Measurements from ENCODE around the gene ACTN4. TPM values are rescaled to one million over a fixed set of nuclear protein-coding genes. Genes with fewer than 3 reads are reported as not detected.

The ACTN4 gene
- total RNA-seq, 1 donor from 2014 or later, result 656 TPM

GRCh38 chr19:38635483-38636399 lies 11.7 kb upstream of the ACTN4 start:
- DNase-seq (ENCODE audit: low spot score), result no peak

- DNase-seq (ENCODE audit: low spot score), result no peak
Observed at GRCh38 chr19:38638461-38638860, 9.0 kb upstream of the ACTN4 start.

DNA sequence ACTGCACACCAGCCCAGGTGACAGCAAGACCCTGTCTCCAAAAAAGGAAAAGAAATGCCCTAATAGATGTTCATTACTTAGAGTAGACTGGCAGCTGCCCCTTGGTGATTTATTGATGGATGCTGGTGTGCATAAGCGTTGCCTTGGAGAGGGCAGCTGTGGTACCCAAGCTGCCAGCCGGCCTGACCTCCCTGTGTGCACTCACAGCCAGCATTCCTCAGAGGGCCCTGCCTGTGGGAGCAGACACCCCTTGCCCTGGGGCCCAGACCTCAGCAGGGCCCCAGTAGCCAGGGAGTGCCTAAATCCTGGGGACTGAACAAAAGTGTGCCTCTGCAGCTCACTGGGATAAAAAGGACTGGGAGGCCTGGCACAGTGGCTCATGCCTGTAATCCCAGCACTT lies 7.8 kb upstream of the ACTN4 start:
- no peak for DNase-seq (ENCODE audit: low spot score)

DNA sequence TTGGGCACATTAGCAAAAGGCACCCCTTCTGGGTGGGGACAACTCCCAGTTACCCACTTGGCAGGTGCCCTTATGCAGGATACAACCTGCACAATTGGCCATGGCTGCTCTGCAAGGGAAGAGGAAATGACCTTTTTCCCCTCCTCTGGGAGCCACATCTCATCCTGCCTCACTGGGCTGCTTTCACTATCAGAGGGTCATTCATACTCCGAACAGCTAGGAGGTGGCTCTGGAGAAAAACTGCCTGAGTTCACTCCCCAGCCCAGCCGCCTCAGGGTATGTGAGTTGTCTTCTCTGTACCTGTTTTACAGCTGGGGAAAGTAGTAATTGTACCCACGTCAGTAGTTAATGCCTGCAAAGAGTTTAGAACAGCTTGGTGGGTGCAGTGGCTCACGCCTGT lies 7.1 kb upstream of the ACTN4 start:
- DNase-seq (ENCODE audit: low spot score), result no peak

- DNase-seq (ENCODE audit: low spot score), result no peak
Observed at GRCh38 chr19:38642176-38642575, 5.3 kb upstream of the ACTN4 start.

GRCh38 chr19:38644719-38645118 lies 2.7 kb upstream of the ACTN4 start:
- no peak for DNase-seq (ENCODE audit: low spot score)

DNA sequence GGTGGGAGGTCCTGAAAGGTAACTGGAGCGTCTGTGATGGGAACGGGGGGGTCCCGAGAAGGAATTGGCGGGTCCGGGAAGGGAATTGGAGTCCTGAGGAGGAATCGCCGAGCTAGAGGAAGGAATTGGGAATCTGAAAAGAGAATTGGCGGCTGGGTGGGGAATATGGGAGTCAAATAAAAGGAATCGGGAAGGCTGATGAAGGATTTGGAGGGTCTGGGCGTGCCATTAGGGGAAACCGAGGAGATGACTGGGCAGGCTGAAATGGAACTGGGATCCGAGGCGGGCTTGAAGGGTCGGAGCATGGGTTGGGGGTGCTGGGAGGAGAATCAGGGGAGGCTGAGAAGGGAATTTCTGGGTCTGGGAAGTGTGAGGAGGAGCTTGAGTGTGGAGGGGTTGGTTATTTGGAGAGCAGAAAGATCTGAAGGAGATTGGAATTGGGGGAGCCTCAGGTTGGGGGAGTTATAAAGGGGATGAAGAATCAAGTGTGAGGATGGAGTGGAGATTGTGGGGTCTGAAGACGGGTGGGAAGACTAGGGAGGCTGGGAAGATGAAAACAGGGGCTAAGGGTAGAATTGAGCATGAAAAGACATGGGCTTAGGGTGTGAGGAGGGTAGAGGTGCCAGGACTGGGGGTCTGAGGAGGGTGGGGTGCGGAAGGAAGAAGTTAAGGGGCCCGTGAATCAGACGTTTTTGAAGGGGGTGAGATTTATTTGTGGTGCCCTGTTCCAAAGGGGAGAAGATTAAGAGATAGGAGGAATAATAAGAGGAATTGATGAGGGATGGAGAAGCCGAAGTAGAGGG lies 718 bp downstream of the ACTN4 start:
- DNase-seq (ENCODE audit: low spot score), result no peak

DNA sequence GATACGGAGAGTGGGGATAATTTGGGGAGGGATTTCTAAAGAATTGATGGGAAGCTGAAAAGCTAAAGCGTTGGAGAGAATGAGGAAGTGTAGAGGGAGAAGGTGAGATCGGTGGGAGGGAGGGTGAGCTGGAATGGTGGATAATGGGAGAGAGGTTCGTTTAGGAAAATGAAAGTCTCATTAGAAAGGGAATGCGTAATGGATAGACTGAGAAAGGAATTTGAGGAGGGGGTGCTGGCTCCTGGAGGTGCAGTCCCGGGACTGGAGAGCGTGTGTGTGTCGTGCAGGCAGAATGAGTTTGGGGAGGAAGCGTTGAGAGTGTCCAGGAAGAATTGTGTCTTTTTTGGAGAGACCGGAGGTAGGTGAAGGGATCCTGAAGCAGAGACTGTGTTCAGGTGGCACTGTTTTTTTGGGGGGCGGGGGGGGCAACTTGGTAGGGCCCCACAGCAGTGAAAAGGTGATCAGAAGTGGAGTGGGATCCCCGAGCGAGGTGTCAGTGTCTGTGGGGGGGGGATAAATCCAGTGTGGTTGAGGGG lies 1.4 kb downstream of the ACTN4 start:
- no peak for DNase-seq (ENCODE audit: low spot score)

- peak; percentile 81 for DNase-seq (ENCODE audit: low spot score)
Observed at GRCh38 chr19:38649305-38650171, 2.1 kb downstream of the ACTN4 start.

DNA sequence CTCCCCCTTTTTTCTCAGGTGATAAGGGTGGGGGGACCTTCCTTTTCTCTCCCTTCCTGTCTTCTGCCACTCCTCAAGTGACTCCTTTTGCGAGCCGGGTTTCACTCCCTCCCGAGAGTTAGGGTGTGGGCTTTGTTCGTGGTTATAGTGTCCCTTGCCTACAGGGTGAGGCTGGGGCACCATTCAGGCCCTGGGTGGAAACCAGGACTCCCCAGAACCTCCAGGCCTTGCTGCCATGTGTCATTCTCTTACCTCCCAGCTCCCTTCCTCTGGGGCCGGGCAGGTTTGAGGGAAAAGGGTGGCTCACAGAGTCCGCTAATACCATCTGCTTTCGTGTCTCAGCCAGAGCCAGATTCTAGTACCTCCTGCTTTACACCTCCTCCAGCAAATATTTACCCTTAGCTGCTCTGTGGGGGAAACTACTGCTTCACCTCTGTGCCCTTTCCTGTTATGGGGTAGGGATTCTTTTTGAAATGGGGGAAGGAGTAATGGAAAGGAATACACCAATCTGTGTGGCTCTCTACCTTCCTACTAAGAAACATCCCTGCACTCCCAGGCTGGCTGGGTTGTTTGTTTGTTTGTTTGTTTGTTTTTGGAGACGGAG lies 2.8 kb downstream of the ACTN4 start:
- DNase-seq (ENCODE audit: low spot score), result no peak

- no peak for DNase-seq (ENCODE audit: low spot score)
Observed at GRCh38 chr19:38650911-38651584, 3.6 kb downstream of the ACTN4 start.

- no peak for DNase-seq (ENCODE audit: low spot score)
Observed at GRCh38 chr19:38653028-38653571, 5.7 kb downstream of the ACTN4 start.

- DNase-seq (ENCODE audit: low spot score), result no peak
Observed at GRCh38 chr19:38654628-38655055, 7.2 kb downstream of the ACTN4 start.

GRCh38 chr19:38655148-38655824 lies 7.8 kb downstream of the ACTN4 start:
- DNase-seq (ENCODE audit: low spot score), result no peak

DNA sequence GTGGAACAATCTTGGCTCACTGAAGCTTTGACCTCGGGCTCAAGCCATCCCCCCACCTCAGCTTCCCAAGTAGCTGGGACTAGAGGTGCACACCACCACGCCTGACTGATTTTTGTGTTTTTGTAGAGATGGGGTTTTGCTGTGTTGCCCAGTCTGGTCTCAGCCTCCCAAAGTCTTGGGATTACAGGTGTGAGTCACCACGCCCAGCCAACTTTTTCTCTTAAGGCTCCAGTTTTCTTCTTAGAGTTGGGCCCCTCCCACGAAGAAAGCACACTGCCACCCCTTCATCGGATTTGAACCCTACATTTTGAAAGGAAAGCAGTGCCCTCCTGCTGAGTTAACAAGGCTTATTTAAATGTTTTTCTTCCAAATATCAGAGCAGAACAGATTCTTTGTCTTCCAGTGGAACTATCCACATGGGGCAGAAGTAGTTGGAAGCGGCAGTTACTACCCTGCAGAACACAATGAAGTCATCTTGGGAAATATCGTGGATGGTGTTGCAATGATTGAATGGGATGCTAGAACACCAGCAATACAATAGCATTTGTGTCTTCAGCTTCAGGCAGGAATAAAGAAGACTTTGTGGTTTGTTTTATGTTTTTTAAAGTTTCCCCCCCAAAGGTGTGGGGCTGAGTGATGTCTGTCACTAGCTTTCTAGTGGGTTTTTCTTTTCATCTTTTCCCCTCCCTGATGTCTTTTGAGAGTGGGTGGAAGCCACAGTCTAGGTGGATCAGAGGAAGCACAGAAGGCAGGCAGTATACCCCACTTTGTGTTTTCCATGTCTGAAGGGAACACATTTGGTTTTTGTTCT lies 8.9 kb downstream of the ACTN4 start:
- no peak for DNase-seq (ENCODE audit: low spot score)

- no peak for DNase-seq (ENCODE audit: low spot score)
Observed at GRCh38 chr19:38657633-38658222, 10.3 kb downstream of the ACTN4 start.

DNA sequence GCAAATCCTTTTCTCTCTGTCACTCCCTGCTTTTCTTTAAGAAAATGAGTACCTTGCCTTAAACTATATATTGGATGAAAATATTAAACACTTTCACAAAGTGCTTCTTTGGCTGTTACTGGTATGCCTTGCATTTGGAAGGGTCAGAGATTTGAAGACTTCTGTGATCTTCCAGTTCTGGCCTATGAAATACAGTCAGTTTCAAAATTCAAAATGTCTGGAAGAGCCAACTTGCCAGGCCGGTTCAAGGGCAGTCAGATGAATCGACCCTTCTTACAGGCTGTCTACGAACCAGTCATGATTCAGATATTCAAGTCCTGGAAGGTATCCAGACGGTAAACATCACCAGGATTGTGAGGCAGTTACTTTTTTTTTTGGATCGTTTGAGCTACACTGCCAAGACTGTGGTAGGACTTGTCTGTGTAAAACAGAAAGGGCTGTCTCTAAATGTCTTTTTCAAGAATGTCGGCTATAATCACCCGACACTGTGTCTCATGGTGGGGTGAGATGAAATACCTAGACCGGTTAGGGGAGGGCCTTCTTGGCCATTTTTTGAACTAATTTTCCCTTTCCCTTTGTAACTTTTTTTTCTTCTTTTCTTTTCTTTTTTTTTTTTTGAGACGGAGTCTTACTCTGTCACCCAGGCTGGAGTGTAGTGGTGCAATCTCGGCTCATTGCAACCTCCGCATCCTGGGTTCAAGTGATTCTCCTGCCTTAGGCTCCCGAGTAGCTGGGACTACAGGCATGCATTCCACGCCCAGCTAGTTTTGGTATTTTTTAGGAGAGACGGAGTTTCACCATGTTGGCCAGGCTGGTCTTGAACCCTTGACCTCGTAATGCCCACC lies 11.2 kb downstream of the ACTN4 start:
- DNase-seq (ENCODE audit: low spot score), result peak; percentile 80
